ENCODE results near the gene CDK4.

CDK4 gene

GRCh38 chr12:57737467-57738460 is 14.3 kb downstream of the CDK4 start:
- no peak for DNase-seq

GRCh38 chr12:57736741-57737466 is 15.2 kb downstream of the CDK4 start:
- no peak for DNase-seq

GRCh38 chr12:57735952-57736740 is 16.0 kb downstream of the CDK4 start:
- DNase-seq = peak; percentile 95

- no peak for DNase-seq
These were observed 16.8 kb downstream of the CDK4 start for GRCh38 chr12:57735198-57735855.

GRCh38 chr12:57734591-57734990 is 17.5 kb downstream of the CDK4 start:
- no peak for DNase-seq

GRCh38 chr12:57733928-57734327 is 18.2 kb downstream of the CDK4 start:
- DNase-seq = no peak

- DNase-seq = no peak
These were observed 19.1 kb downstream of the CDK4 start for GRCh38 chr12:57732726-57733593.

- no peak for DNase-seq
These were observed 19.8 kb downstream of the CDK4 start for GRCh38 chr12:57732270-57732669.

GRCh38 chr12:57731411-57732080 is 20.6 kb downstream of the CDK4 start:
- no peak for DNase-seq

- DNase-seq = no peak
These were observed 21.6 kb downstream of the CDK4 start for GRCh38 chr12:57730336-57731067.

- DNase-seq = no peak
These were observed 22.7 kb downstream of the CDK4 start for GRCh38 chr12:57729321-57729844.

GRCh38 chr12:57727758-57728395 is 24.2 kb downstream of the CDK4 start:
- DNase-seq = no peak

GRCh38 chr12:57726884-57727757 is 25.0 kb downstream of the CDK4 start:
- DNase-seq = peak; percentile 26

- DNase-seq = peak; percentile 97
These were observed 25.8 kb downstream of the CDK4 start for GRCh38 chr12:57726151-57726883.

GRCh38 chr12:57725851-57726150 is 26.3 kb downstream of the CDK4 start:
- no peak for DNase-seq

GRCh38 chr12:57724936-57725740 is 27.0 kb downstream of the CDK4 start:
- DNase-seq = no peak

All from 8988T (cell line).